Right lung (tissue), 5 donors: ENCODE data around the gene DGKB. TPM values are rescaled to one million over a fixed set of nuclear protein-coding genes. Genes with fewer than 3 reads are reported as not detected.

Experiments
- DNase-seq, 2 donors: peaks; one replicate each; pipeline ENCODE4 v3.0.0-alpha.2; 2013
- polyA plus RNA-seq, 5 donors: library from polyadenylated mRNA; unstranded; fragments of 120-200 nt; gene quantifications; one replicate each; pipeline versions ENCODE4 v1.2.1 to v1.2.3, GENCODE V29; 2013; ENCODE audit warnings: inconsistent platforms in 1 of 5, low replicate concordance in 1 of 5; ENCODE audit not compliant: insufficient read length in 5 of 5, insufficient read depth in 1 of 5

The DGKB gene
- polyA plus RNA-seq, 5 donors = 0.19 to 0.26 (median 0.25) TPM

DNA sequence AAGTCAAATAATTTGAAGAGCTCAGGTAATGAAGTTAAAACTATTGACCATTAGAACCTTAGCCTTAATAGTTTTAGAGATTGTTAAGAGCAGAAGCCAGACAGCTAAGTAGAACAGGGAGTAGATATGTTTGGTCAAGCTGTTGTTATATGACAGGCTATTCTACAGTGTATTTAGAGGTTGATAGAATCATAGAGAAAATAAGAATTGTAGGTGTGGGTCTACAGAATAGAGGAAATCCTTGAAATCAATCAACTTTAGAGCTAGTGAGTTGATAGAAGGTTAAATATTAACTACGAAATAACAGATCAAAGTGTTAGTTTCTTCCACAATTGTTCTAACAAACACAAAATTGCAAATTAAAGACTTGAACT, 80.1 kb downstream of the DGKB start:
- DNase-seq = no peak

DNA sequence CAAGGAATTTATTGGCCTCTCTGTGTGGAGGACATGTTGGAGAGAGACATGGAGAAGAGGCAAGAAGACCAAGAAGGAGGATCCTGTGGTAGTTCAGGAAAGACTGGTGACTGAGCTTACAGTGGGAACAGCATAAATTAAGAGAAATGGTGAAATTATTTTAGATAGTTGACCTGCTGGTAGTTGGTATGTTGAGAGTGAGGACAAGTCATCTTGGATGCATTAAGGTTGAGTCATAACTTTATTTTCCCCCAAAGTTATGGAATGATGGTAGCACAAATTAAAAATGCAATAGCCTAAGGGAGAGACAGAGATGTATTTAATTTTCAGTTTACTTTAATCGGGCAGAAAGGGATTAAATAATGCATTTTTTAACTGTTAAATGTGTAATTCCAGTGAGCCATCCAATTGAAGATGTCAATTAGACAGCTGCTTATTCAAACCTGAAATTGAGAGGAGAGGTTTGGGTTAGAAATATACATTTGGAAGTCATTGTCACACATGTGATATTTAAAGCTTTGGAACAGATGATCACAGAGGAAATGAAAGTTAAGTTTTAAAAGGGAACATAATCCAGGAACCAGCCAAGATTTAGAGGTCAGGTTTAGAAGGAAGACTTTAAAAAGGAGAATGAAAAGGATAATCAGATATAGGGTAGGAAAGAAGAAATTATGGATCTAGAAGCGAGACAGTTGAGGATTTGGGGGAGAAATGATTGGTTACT, 80.6 kb downstream of the DGKB start:
- DNase-seq = no peak

DNA sequence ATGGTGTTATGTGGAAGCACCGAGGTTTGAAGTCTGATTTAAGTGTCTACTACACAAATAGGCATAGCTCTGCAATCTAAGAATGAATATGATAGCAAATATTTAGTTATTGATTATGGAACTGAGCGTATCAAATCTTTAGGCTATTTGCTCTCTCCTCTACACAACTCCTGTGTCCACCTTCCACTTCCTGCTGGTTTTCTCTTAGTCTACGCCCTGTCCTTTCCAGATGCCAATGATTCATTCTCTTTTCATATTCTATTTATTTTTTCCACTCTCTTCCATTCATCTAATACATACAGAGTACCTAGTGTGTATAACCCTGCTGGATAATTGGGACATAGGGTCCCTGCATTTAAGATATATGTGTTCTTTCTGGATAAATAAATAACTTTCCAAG, 83.7 kb downstream of the DGKB start:
- DNase-seq = no peak

DNA sequence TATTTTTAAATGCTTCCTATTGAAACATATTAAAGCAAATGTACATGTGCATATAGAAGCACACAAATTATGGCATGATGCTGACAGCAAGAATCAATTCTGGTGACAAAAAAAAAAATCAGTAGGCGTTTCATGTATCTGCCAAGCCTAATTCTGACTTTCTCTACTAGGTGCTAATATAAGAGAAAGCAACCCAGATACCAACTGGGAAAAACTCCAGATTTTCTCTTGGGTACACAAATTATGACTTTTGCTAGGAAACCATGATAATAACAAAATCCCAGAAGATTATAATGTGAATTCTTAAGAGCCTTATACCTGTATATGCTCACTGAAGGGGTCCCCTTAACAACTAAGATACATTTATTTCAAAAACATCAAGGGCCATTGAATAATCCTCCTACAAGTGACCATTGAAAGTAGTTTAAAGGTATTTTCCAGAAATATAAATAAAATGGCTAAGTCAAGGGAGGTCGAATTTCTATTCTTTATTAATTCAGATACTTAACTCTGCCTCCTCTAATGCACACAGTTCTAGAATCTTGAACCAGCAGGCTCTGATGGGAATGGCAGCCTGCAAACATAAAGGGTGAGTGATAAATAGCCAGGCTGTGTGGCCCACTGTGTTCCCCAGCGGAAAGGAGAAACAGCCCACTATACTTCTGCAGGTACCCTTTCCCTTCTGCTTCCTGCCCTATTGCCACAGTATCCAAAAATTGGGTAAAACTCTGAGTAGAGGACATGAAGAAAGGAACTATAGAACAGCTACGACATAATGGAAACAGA, 84.5 kb downstream of the DGKB start:
- DNase-seq = no peak

DNA sequence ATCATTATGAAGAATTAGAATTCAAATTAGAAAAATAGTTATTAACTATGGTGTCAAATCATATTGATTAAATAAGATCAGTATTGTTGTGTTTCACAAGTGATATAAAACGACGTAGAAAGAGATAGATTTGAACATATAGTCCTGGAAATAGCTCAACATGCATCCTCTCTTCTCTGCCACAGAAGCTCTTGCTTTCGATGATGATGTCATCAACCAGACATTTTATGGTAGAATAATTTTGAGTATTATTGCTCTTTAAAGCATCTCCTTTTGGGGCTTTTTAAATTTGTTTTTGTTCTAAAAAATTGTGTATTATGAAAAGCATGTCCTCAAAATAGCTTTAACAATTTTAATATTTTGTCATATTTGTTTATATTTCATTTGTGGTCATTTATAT, 95.0 kb downstream of the DGKB start:
- DNase-seq = no peak

DNA sequence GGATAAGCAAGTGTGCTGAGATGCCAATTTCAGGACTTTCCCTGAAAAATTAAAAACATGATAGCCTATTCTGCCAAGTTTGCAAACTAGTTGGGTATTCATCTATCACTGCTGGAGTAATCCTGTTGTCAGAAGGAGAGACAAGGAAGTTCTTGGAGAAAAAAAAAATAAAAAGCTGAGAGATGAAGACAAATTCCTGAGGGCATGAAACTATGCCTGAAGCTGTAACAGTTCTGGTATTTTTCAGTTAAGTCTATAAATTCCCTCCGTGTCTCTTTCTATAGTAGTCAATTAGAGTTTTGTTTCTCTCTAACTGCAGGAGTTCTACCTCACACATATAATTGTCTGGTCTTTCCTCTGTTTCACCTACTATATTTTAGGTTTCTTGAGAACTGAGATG, 95.7 kb downstream of the DGKB start:
- DNase-seq = no peak

DNA sequence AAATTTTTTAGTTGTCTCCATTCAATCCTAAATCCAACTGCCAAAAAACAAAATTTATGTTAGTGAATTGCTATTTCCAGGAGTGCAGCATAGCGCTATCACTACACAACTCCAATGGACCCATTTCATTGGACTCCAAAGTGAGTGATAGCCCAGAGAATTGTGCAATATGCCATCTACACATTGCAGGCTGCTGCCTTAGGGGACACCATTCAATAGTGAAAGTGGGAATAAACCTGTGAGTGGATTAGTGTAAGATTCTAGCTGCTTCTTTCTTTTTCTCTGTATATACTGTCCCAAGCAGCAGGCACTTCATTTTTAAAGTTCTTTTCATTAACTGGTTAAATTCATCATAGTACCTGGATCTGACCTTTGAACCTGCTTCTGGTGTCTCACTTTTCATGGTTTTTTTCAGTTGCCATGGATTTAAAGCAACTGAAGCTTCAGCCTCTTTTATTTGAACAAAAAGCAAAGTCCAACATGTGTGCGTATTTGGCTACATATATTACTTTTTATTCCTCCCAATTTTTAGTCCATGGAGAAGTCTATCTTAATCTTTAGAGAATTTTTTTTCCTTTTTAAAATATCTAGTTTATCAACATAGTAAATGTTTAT, 97.3 kb downstream of the DGKB start:
- no peak for DNase-seq

DNA sequence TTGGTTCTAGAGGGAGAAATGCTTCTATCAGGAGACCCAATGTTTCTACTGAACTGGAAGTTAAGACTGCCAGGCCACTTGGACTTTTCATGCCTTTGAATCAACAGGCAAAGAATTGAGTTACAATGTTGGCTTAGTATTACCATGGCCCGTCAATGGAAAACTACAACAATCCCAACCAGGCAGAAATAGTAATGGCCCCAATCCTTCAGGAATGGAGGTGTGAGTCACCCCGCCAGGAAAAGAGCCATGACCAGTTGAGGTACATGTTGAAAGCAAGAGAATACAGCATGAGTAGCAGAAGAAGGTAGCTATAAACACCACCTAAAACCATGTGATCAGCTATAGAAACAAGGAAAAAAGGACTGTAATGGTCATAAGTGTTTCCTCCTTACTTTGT, 101.9 kb downstream of the DGKB start:
- DNase-seq = no peak

DNA sequence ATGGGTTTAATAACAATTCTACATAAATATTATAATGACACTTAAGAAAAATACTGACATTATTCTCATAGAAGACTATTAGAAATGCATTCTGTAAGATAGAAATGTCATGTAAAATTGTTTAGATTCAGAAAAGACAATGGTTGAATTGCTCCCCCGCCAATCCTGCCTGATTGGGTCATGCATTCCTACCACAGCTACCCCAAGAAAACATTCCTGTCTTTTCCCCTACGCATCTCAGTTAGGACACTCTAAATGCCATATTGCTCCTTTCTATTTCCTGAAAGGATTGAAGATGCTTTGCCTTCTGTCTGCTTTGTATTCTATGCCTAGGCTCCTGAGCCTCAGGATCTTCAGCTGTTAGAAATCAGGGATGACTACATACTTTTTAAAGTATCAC, 109.4 kb downstream of the DGKB start:
- no peak for DNase-seq

DNA sequence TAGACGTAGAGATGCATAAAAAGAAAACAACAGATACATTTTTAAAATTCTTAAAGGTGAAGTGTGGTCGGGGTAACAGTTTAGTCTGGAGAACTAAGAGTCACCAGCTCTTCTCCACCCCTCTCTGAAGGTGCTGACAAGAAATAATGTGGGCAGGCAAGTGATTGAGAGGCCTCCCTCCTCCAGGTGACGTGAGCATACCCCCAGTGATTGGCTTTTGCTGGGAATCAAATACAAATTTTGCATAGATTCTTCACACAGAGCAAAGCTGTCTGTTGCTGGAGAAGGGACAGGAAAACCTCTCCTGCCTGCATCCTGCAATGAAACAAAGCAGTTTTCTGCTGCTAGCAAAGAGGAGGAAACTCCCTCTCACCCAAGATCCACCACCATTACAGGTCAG, 115.0 kb downstream of the DGKB start:
- DNase-seq = no peak

DNA sequence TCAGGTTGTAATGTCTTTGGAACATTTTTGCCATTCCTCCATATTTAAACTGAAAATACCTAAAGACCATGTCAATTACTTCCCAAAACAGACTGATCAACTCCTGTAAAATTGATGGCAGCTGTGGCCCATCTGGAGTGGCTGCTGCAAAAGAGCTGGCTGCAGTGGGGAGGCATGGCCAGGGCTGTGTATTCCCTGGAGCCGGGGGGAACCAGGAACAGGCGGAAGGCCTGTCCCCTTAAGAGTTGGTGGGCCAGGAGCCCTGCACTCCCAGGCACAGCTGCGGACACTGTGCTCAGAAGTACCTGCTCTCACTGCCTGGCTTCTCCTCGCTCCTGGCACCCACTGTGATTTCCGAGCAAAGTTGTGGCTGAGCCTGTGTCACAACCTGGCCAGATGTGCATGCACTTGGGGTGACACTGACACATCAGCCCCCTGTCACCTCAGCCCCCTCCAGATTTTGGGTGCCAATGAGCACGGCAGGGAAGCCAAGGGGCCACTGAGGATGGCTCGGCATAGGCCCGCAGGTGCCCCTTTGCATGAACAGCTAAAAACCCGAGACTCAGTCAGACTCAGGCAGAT, 116.1 kb downstream of the DGKB start:
- DNase-seq = no peak

DNA sequence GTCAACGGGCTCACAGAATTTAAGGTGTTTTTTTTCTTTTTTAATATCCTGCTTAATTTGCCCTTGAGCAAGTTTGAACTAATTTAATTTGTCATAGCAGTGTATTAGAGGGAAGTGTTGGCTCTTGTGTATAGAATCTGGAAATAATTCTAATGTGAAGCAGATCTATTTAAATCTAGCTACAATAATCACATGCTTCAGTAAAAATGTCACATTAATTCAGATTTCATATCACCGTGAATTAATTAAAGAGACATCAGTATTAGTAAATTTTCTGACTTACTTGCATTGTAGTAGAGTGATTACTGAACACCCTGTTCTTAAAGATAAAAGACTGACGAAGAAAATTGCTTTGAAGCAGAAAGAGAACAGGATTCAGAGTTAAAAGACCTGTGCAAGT, 124.7 kb downstream of the DGKB start:
- no peak for DNase-seq

DNA sequence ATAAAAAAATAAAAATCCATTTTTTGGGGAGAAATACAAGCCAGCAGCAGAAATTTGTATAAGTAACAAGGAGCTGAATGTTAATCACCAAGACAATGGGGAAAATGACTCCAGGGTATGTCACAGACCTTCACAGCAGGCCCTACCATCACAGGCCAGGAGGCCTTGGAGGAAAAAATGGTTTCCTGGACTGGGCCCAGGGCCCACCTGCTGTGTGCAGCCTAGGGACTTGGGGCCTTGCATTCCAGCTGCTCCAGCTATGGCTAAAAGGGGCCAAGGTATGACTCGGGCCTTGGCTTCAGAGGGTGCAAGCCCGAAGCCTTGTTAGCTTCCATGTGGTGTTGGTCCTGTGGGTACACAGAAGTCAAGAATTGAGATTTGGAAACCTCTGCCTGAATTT, 126.3 kb downstream of the DGKB start:
- no peak for DNase-seq

DNA sequence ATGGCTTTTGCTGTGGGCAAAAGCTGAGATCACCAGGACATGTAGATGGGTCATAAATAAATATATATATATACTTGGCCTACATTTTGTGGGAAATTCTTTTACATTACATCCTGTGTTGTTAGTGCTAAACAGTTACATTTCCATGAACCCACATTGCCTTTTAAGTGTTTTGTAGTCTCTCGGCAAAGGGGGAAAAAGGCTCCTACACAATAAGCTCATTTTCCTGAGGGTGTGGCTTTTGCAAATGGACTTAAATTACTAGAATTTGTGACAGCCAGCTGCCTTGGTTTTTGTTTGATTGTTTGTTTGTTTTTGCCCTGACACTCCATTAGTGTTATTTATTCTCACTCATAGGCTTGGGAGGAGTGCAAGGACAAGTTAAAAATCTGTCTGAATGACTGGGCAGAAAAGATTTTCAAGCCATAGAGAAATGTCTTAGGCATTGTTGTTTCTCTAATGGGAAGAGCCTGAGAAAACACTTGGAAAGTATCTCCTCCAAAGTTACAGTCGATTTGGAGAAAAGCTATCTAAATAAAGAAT, 128.8 kb downstream of the DGKB start:
- no peak for DNase-seq

DNA sequence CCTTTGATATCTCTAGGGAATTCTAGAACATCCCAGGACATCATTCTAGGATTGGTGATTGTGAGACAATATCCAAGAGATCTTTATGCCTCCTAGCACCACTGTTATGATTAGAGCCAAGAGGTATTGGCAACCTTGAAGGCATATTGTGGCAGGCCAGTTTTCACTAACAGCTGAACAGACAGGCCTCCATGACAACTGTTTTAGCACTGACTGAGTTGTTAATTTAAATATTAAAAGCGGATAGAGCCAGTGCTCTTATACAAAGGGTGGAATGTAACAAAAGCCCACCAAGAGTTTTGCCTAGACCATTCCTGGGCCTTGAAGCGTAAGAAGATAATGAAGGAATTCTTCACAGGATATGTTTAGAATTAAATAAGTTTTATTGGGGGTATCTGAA, 131.9 kb downstream of the DGKB start:
- no peak for DNase-seq

DNA sequence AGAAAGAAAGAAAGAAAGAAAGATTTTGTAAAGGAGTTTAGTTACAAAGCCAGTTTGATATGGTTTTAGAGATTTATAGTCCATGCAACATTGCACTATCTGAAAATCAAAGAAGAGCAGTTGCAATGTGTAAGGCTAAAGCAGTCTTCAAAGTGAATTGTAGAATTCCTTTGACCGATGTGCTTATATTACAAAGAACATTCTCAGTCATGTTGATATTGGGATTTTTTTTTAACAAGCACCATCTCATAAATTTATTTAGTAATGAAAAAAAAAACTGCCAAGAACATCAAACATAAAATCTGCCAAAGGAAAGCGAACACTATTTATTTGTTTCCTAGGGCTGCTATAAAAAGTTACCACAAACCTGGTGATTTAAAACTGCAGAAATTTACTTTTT, 133.3 kb downstream of the DGKB start:
- no peak for DNase-seq

DNA sequence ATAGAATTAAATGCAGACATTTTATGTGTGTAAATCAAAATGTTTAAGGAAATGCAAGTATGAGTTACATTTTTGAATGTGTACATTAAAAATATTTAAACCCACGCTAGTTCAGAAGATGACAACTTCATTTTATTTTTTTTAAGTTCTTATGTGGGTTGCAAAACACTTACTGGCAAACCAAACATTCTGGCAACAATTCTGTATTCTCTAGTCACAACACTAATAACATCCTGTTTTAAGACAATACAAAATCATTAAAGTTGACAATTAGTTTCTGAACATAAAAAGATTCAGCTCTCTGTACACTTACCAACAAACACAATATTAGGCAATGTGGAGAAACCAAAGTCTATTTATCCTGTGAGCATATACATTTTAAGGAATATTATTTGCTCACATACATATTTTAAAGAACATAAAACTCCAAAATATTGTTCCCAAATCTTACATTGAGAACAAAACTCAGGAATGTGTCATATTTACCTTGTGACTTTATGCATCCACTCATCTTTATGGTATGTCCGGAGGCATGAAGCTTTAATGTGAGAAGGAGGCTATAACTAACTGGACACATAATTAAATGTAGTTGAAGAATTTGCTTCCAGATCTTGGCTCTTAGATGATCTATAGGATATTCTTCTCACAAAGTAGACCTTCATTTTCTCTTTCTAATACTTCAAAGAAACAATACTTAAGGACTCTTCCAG, 134.7 kb downstream of the DGKB start:
- DNase-seq = no peak

DNA sequence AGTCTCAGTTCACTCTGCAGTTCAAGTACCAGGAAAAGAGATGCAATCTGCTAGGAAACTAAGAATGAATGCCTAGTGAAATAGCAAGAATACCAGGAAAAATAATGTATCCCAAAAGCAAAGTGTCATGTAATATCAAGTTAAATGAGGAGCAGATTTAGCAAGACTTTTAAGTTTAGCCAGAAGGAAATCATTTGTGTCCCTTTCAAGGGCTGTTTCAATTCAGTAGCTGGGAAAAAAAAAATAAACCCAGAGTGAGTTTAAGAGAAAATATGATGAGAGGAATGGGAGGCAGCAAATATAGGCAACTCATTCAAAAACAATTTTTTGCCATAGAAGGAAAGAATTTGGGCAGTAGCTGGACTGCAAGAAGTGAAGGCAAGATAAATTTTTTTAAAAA, 135.8 kb downstream of the DGKB start:
- no peak for DNase-seq

DNA sequence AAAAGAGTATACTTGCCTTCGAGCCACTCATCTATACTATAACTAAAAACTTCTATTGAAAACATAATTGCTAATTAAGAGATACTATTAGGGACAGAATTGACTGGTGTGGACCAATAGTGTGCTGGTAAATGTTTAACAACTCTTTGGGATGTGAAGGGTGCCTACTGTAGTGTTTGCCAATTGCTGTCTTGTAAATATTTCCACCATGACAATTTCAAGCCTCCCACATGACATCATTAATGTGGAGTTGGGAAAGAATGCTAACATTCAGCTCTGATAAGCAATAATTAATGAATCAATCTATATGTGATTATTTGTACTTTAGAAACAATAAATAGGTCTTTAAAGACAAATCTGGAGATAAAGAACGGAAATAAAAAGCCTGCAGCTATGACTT, 136.8 kb downstream of the DGKB start:
- DNase-seq = no peak

DNA sequence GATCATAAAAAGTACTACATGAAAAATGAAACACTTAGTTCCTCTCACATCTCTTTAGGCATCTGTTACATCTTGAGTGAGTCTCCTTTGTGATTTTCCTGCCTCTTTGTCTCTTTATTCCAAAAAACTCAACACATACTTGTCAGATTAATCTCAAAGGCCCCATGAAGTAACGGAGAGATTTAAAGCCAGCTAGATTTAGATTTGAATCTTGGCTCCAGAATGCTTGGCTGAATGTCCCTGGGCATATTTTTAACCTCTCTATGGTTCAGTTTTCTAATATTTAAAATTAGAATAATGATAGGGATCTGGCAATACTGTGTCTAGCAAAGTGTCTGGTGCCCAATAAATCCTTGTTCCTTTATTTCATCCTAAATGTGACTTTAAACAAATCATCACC, 140.0 kb downstream of the DGKB start:
- no peak for DNase-seq

DNA sequence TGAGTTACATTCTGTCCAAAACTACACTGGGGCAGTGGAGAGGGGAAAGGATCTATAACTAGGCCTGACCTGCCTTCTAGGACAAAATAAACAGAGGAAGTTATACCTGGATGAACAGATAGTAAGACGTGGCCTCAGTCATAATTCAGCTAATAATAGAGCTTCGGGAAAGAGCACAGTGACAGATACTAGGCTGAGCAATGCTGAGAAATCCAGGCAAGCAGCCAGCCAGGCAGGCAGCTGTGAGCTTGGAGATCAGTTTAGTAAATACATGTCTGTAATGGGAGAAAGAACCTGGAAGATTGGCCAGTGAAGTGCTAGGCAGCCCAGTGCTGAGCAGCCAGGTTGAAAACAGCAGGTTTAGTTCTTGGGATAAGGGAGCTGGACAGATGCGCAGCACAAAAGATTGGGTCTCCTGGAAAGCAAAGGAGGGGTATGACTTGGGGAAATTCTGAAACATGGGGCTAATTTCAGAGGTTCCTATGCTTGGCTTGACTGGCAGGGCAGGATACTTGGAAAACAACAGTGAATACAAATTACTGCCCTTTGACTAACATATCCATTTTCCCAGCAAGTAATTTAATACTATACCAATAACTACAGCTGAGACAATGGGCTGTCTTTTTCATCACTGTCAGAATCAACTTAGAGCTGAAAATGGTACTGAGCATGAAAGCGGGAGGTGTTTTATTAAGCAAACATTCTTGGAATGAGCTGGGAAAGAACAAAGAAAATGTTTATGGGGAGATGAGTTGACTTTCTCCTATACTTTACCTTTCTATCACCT, 140.8 kb downstream of the DGKB start:
- DNase-seq = peak; percentile 20 to 33
